HG03066 (cell line): ENCODE data around the gene SETDB2.

ENCODE experiments used
- ATAC-seq: cut with Tn5 transposase; IDR thresholded peaks from one replicate; pipeline ENCODE4 v1.9.1; 2021; ENCODE audit warnings: low read depth; ENCODE audit not compliant: unreplicated experiment

Gene SETDB2

DNA sequence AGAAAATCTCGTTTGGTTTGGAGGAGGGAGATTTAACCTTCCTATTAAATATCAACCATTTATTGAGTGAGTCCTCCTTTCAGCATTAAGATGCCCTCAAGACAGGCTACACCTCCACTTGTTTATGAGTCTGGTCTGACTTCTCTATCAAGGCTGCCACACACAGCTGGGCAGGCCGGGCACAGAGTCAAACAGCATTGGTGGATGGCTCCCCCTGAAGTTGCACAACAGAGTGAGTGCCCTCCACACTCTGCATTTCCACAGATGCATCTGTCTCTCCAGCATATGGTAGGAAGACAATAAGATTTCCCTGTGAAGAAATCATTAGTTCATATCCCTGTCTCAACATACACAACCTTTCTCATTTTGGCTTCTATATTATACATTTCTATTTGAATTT, 83.0 kb downstream of the SETDB2 start:
- no peak for ATAC-seq

DNA sequence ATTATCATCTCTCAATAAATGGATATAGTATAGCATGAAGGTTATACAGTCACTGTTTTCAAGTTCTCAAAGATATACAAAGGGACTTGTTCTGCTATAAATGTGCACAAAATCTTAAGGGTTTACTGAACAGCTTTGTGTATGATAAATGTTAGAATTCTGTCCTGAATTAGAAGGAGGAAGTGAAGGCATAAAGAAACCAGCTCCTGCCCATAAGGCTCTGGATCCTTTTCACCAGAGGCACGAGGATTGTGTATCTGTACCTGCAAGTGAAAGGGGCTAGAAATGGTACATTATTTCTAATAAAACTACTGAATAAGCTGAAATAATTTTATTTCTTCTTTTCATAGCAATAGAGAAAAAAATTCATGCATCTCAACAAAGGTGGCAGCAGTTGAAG, 84.1 kb downstream of the SETDB2 start:
- ATAC-seq: no peak

DNA sequence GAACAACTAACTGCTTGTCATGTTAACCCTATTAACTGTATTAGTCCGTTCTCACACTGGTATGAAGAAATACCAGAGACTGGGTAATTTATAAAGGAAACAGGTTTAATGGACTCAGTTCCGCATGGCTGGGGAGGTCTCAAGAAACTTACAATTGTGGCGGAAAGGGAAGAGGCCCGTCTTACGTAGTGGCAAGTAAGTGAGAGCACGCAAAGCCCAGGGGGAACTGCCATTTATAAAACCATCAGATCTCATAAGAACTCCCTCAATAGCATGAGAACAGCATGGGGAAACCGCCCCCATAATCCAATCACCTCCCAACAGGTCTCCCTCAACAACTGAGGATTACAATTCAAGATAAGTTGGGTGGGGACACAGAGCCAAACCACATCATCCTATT, 86.4 kb downstream of the SETDB2 start:
- no peak for ATAC-seq

- ATAC-seq: no peak
Observed at GRCh38 chr13:49532593-49532992, 88.5 kb downstream of the SETDB2 start.

DNA sequence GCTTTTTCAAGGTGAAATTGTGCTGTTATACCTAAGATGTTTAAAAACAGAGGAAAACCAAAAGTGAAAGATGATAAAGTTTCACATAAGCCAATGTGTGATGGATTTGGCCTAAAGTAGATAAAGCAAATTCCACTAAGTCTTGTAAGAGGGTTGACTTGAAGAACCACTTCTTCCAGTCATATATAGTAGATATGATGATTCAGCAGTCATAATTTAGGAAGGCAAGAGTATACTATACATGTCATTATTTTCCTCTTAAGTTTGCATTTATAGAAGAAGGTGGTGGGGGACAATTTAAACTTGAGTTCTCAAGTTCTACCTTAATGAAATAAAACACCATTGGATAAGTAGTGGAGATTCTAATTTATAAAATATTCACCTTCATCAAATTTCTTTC, 88.9 kb downstream of the SETDB2 start:
- ATAC-seq: no peak

DNA sequence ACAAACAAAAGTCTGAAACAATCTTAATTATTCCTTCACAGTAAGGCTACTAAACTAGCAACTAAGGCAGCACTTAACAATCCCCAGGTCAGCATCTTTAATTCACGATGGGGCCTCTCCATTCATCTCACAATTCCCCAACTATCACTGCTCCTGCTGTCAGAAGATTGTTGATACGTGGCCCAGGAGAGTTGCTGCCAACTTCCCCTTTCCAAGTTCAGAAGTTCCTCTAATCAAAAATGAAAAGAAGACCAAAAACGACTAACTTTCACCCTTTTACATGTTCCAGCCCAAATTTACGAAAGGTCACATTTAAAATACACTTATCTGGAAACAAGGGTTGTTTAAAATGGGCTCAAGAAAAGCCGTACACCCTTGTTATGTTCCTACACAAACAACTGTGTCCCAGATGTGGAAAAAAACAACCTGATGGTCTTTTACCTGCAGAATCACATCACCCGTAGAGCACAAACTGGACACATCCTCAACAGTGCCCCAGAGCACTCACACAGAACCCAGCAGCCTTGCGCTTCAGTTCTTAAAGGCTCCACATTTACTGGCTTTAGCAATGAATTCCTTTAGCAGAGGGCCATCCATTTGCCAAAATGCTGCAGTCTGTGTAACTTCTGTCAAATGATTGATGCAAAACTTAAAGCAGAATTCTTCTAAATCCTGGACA, 89.7 kb downstream of the SETDB2 start:
- ATAC-seq: no peak

DNA sequence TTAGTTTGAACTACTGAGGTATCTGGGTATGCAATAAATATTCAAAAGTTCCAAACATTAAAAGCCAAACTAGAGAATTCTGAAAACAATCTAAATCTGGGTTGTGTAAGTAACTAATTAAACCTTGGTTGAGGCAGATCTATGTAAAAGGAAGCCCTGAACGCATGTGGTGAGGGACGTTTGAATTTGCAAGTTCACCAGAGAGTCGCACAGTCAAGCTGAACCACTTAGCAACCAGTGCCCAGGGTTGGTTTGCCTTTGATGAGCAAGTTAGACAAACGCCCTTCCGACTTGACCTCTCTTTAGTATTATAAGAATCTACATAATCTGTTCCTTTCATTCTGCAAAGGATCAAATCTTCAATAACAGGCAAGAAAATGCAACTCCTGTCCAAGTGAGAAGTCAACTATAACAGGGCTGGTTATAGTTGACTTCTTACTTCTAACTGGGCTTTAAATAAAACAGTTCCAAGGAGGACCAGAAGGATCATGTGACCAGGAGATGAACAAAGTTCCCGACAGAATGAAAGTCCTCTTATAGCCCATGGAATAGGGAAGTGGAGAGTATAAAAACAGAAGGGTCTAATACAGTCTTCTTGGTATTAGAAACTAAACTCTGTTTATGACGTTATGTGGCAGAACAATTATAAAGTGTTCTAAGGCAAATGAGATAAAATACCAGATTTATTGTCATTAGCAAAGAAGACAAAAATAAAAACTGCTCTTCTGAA, 92.2 kb downstream of the SETDB2 start:
- no peak for ATAC-seq

- ATAC-seq: no peak
Observed at GRCh38 chr13:49538404-49538803, 94.3 kb downstream of the SETDB2 start.

DNA sequence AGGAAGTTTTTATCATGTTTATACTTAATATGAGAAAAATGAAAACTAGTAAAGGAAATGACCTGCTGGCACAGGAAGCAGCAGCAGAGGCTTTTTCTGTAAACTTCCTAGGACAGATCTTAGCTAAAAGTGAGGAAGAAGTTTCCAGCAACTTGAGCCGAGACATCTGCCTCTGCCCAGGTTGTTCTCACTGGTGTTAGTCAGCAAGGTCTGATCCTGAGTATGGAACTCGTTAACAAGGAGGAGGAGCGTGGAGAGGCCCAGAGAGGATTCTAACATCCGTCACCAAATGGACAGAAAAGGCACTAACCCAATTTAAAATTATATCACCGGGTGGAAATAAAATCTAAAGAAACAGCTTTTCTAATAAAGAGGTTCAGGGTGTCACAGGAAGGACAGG, 95.2 kb downstream of the SETDB2 start:
- ATAC-seq: no peak

- ATAC-seq: no peak
Observed at GRCh38 chr13:49539746-49540145, 95.7 kb downstream of the SETDB2 start.

- ATAC-seq: no peak
Observed at GRCh38 chr13:49540552-49540951, 96.5 kb downstream of the SETDB2 start.

DNA sequence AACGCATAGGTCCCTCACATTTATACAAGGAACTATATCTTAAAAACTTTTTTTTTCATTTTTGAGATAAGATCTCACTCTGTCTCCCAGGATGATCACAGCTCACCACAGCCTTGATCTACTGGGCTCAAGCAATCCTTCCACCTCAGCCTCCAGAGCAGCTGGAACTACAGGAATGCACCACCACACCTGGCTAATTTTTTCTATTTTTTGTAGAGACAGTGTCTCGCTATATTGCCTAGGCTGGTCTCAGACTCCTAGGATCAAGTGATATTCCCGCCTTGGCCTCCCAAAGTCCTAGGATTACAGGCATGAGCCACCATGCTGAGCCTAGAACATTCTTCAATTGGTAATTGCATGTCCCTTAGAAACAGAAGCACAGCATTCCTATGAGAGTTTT, 99.6 kb downstream of the SETDB2 start:
- ATAC-seq: no peak
